Calu3 (cell line): ENCODE results near the gene GFPT2. TPM values are rescaled to one million over a fixed set of nuclear protein-coding genes. Genes with fewer than 3 reads are reported as not detected.

Source experiments
- BruUV-seq: library from RNA; stranded (reverse); fragments of 400-500 nt; replicated peaks from 2 replicates; lab custom pipeline; 2021; lab: Mats Ljungman, UMichigan
- CTCF ChIA-PET: fragments of 300-600 bp; sonication (Branson Sonifier 250); formaldehyde crosslinking; loops from one replicate; lab custom pipeline; 2022; ENCODE audit warnings: antibody characterized with exemption; lab: Charles Lee
- DNase-seq: peaks from one replicate; pipeline ENCODE4 v3.0.0; 2022
- H3K27ac Mint-ChIP-seq: one replicate; pipeline ENCODE4 v1.8.0; 2022; ENCODE audit warnings: mixed read lengths; ENCODE audit not compliant: unreplicated experiment
- H3K27me3 Mint-ChIP-seq: one replicate; pipeline ENCODE4 v1.8.0; 2022; ENCODE audit warnings: mixed read lengths; ENCODE audit not compliant: unreplicated experiment
- H3K36me3 Mint-ChIP-seq: one replicate; pipeline ENCODE4 v1.8.0; 2022; ENCODE audit warnings: mild to moderate bottlenecking, moderate library complexity, mixed read lengths; ENCODE audit not compliant: insufficient read depth, unreplicated experiment
- H3K4me1 Mint-ChIP-seq: one replicate; pipeline ENCODE4 v1.8.0; 2022; ENCODE audit warnings: mild to moderate bottlenecking, low read depth, mixed read lengths; ENCODE audit not compliant: unreplicated experiment
- H3K4me3 Mint-ChIP-seq: one replicate; pipeline ENCODE4 v1.8.0; 2022; ENCODE audit warnings: mild to moderate bottlenecking, low read depth, moderate library complexity, mixed read lengths; ENCODE audit not compliant: unreplicated experiment
- H3K9me3 Mint-ChIP-seq: one replicate; pipeline ENCODE4 v1.8.0; 2022; ENCODE audit warnings: low read depth, mixed read lengths; ENCODE audit not compliant: unreplicated experiment
- intact Hi-C: fragments of 100-400 bp; cut with micrococcal nuclease; formaldehyde crosslinking; loops from one replicate; pipeline ENCODE4 v1.10.0; 2022; ENCODE audit not compliant: unreplicated experiment
- total RNA-seq: library from RNA; stranded (reverse); gene quantifications from 2 replicates; pipeline ENCODE4 v1.2.3, GENCODE V29; 2022
- TF ChIP-seq, protein P1 (sequence below): fragments of 200-600 bp; IDR thresholded peaks from one replicate; pipeline ENCODE4 v1.8.0; 2022; ENCODE audit warnings: antibody characterized with exemption; ENCODE audit not compliant: unreplicated experiment

The GFPT2 gene
- total RNA-seq, 1 experiment from 2014 or later = not detected

DNA sequence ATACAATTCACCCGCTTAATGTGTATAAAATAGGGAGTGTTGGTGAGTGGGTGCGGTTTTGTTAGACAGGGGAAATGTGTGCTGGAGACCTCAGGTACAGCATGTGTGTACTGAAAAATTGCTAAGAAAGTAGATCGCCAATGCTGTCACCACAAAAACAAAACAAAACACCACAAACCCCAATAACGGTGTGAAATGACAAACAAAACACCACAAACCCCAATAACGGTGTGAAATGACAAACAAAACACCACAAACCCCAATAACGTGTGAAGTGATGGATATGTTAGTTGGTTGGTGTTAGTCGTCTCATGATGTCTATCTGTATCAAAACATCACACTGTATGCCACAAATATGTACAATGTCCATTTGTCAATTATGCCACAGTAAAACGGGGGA is 14.2 kb upstream of the GFPT2 start:
- Mint-ChIP-seq H3K4me3 (no peak overlapping the region), H3K9me3 (peaks cover 3% of the 10 kb centered on the region), H3K36me3 (no peaks in the 10 kb centered on the region), H3K27ac (no peak overlapping the region), H3K4me1 (no peaks in the 10 kb centered on the region), H3K27me3 (peaks cover 48% of the 10 kb centered on the region)
- CTCF ChIA-PET = no interaction called here
- no peak for DNase-seq
- BruUV-seq = no TSS peak
- TF ChIP-seq, protein P1, sequence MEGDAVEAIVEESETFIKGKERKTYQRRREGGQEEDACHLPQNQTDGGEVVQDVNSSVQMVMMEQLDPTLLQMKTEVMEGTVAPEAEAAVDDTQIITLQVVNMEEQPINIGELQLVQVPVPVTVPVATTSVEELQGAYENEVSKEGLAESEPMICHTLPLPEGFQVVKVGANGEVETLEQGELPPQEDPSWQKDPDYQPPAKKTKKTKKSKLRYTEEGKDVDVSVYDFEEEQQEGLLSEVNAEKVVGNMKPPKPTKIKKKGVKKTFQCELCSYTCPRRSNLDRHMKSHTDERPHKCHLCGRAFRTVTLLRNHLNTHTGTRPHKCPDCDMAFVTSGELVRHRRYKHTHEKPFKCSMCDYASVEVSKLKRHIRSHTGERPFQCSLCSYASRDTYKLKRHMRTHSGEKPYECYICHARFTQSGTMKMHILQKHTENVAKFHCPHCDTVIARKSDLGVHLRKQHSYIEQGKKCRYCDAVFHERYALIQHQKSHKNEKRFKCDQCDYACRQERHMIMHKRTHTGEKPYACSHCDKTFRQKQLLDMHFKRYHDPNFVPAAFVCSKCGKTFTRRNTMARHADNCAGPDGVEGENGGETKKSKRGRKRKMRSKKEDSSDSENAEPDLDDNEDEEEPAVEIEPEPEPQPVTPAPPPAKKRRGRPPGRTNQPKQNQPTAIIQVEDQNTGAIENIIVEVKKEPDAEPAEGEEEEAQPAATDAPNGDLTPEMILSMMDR = no peak
- intact Hi-C loops = no loop called here

DNA sequence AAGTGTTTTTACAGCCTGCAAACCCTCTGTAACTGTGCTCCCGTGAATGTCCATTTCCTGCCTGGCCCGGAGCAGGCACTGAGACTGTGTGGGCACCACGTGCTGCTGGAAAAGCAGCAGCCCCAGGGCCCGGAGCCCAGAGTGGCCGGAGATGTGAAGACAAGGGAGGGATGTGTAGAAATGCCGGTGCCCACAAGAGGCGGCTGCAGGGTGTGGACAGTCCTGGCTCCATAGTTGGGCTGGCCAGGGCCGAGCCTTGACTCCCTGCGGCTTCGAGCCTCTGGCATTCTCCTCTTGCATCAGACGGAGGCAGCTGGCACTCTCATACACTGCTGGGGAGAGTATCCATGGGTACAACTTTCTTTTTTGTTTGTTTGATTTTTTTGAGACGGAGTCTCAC is 13.2 kb upstream of the GFPT2 start:
- BruUV-seq = no TSS peak
- H3K27ac Mint-ChIP-seq = no peak overlapping the region
- no peak overlapping the region for H3K4me3 Mint-ChIP-seq
- CTCF ChIA-PET = no interaction called here
- intact Hi-C loops = no loop called here
- peaks cover 3% of the 10 kb centered on the region for H3K9me3 Mint-ChIP-seq
- H3K4me1 Mint-ChIP-seq = no peaks in the 10 kb centered on the region
- H3K36me3 Mint-ChIP-seq = no peaks in the 10 kb centered on the region
- TF ChIP-seq, protein P1 = no peak
- no peak for DNase-seq
- peaks cover 48% of the 10 kb centered on the region for H3K27me3 Mint-ChIP-seq

DNA sequence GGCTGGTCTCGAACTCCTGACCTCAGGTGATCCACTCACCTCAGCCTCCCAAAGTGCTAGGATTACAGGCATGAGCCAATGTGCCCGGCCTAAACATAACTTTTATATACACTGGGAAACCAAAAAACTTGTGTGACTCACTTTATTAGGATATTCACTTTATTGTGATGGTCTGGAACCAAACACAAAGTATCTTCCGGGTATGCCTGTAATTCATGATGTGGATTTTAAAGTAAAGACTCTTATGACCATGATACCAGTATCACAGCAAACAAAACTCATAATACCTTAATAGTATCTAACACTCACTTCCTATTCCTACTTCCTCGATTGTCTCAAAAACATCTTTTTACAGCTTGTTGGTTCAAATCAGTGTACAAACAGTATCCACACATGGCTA is 12.7 kb upstream of the GFPT2 start:
- Mint-ChIP-seq H3K4me3 (no peak overlapping the region), H3K4me1 (no peaks in the 10 kb centered on the region), H3K9me3 (peaks cover 3% of the 10 kb centered on the region), H3K36me3 (no peaks in the 10 kb centered on the region), H3K27me3 (peaks cover 45% of the 10 kb centered on the region), H3K27ac (no peak overlapping the region)
- TF ChIP-seq, protein P1 = no peak
- CTCF ChIA-PET = no interaction called here
- BruUV-seq = no TSS peak
- intact Hi-C loops = no loop called here
- DNase-seq = no peak

DNA sequence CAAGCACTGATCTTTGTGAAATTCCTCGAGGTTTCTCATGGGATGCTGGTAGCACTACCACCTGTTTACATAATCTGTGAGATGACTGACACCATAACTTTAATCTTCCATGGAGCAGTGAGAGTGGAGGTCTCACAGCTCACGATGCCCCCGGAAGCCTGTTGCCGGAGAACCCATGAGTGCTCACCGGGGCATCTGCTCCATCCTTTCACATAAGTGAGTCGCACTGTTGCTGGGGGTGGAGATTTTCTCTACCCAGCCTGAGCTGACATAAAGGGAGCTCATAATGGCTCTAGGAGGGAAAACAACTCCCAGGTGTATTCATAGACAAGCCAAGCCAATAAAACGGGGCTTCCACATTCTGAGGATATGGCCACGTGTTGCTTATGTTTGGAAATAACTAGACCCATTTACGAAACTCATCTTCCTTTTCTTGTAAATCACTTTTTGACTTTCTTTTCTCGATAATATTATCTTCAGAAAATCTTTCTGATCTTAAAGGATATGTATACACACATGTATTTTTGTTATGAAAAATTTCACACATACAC is 11.2 kb upstream of the GFPT2 start:
- H3K4me1 Mint-ChIP-seq = no peaks in the 10 kb centered on the region
- H3K9me3 Mint-ChIP-seq = peaks cover 3% of the 10 kb centered on the region
- H3K27me3 Mint-ChIP-seq = peaks cover 34% of the 10 kb centered on the region
- no peak overlapping the region for H3K4me3 Mint-ChIP-seq
- H3K27ac Mint-ChIP-seq = no peak overlapping the region
- TF ChIP-seq, protein P1 = no peak
- CTCF ChIA-PET = no interaction called here
- intact Hi-C loops = no loop called here
- BruUV-seq = no TSS peak
- no peaks in the 10 kb centered on the region for H3K36me3 Mint-ChIP-seq
- DNase-seq = no peak
